ENCODE results near the gene RANBP9. TPM values are rescaled to one million over a fixed set of nuclear protein-coding genes. Genes with fewer than 3 reads are reported as not detected.

Gene RANBP9
- total and polyA plus RNA-seq, 2 of the 13 experiments (the other 11 are each of a cell fraction or from before 2014, with no cell fraction given), result 26.6 to 30.6 TPM

DNA sequence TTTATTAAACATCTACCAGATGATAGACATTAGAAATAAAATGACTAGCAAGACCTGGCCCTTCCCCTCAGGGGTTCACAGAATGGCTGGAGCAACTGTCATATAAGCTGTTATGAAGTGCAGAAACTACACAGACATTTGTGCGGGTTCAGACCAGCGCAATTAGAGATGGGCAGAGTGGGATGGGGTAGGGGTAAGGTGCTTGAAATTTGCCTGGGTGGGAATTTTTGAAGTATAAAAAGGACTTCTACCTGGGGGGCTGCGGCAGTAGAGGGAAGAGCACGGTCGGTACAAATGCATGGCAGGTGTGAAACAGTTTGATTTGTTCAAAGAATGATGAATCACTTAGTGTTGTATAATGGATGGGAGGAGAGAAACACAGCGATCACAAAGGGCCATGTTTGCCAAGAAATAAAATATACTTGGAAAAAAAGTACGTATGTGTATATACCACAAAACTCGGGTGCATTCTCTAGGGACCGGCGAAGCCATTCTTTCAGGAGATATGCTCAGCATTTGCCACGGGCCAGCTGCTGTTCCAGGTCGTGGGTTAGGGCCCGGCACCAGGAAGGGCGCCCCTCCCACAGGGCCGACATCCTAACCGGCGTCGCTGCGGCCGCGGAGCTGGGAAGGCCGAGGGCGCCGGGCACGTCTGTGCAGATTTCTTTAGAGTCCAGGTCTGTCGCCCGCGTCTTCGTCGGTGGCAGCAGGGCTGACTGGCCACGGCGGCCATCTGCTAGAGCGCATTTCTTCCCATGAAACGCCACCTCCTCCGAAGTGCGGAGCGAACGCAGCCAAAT is 97.3 kb downstream of the RANBP9 start (continued):
- no peak for TF ChIP-seq ZNF280D (CRISPR knock-in tag; IDR thresholded peaks at IDR 0.05)
- TF ChIP-seq KDM3A (CRISPR knock-in tag; IDR thresholded peaks at IDR 0.05; ENCODE audit: low read depth), result no peak
- TF ChIP-seq, protein P1, sequence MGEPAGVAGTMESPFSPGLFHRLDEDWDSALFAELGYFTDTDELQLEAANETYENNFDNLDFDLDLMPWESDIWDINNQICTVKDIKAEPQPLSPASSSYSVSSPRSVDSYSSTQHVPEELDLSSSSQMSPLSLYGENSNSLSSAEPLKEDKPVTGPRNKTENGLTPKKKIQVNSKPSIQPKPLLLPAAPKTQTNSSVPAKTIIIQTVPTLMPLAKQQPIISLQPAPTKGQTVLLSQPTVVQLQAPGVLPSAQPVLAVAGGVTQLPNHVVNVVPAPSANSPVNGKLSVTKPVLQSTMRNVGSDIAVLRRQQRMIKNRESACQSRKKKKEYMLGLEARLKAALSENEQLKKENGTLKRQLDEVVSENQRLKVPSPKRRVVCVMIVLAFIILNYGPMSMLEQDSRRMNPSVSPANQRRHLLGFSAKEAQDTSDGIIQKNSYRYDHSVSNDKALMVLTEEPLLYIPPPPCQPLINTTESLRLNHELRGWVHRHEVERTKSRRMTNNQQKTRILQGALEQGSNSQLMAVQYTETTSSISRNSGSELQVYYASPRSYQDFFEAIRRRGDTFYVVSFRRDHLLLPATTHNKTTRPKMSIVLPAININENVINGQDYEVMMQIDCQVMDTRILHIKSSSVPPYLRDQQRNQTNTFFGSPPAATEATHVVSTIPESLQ (CRISPR knock-in tag; conservative IDR thresholded peaks at IDR 0.05), result no peak
- no peak for TF ChIP-seq HOXA9 (CRISPR knock-in tag; IDR thresholded peaks at IDR 0.05; ENCODE audit: borderline replicate concordance)
- peak; percentile 47 for TF ChIP-seq ZNF264 (CRISPR knock-in tag; IDR thresholded peaks at IDR 0.05)
- TF ChIP-seq ZZZ3 (CRISPR knock-in tag; IDR thresholded peaks at IDR 0.05; ENCODE audit: borderline replicate concordance), result no peak
- TF ChIP-seq DDIT3 (CRISPR knock-in tag; IDR thresholded peaks at IDR 0.05), result no peak
- TF ChIP-seq ATF1 (CRISPR knock-in tag; IDR thresholded peaks at IDR 0.05), result no peak
- TF ChIP-seq HDAC1 (CRISPR knock-in tag; IDR thresholded peaks at IDR 0.05), result no peak
- no peak for TF ChIP-seq MZF1 (CRISPR knock-in tag; IDR thresholded peaks at IDR 0.05; ENCODE audit: borderline replicate concordance)
- no peak for TF ChIP-seq ZNF33A (CRISPR knock-in tag; IDR thresholded peaks at IDR 0.05; ENCODE audit: borderline replicate concordance)
- no peak for TF ChIP-seq ZNF331 (CRISPR knock-in tag; IDR thresholded peaks at IDR 0.05)
- no peak for TF ChIP-seq IRF2 (CRISPR knock-in tag; IDR thresholded peaks at IDR 0.05)
- TF ChIP-seq KLF9 (CRISPR knock-in tag; IDR thresholded peaks at IDR 0.05; ENCODE audit: low read depth), result no peak
- TF ChIP-seq, protein P2, sequence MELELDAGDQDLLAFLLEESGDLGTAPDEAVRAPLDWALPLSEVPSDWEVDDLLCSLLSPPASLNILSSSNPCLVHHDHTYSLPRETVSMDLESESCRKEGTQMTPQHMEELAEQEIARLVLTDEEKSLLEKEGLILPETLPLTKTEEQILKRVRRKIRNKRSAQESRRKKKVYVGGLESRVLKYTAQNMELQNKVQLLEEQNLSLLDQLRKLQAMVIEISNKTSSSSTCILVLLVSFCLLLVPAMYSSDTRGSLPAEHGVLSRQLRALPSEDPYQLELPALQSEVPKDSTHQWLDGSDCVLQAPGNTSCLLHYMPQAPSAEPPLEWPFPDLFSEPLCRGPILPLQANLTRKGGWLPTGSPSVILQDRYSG (CRISPR knock-in tag; IDR thresholded peaks at IDR 0.05), result no peak
- no peak for TF ChIP-seq MTA1 (CRISPR knock-in tag; IDR thresholded peaks at IDR 0.05; ENCODE audit: borderline replicate concordance)
- peak; percentile 23 for TF ChIP-seq STAG1 (CRISPR knock-in tag; IDR thresholded peaks at IDR 0.05)
- no peak for TF ChIP-seq SIN3A (IDR thresholded peaks at IDR 0.05; ENCODE audit: borderline replicate concordance, low read depth, low read length)
- no peak for TF ChIP-seq SRSF4 (IDR thresholded peaks at IDR 0.05; ENCODE audit: low read depth, low read length, poor library complexity, severe bottlenecking)
- TF ChIP-seq, protein P3, sequence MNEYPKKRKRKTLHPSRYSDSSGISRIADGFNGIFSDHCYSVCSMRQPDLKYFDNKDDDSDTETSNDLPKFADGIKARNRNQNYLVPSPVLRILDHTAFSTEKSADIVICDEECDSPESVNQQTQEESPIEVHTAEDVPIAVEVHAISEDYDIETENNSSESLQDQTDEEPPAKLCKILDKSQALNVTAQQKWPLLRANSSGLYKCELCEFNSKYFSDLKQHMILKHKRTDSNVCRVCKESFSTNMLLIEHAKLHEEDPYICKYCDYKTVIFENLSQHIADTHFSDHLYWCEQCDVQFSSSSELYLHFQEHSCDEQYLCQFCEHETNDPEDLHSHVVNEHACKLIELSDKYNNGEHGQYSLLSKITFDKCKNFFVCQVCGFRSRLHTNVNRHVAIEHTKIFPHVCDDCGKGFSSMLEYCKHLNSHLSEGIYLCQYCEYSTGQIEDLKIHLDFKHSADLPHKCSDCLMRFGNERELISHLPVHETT (CRISPR knock-in tag; conservative IDR thresholded peaks at IDR 0.05), result no peak
- TF ChIP-seq, protein P4, sequence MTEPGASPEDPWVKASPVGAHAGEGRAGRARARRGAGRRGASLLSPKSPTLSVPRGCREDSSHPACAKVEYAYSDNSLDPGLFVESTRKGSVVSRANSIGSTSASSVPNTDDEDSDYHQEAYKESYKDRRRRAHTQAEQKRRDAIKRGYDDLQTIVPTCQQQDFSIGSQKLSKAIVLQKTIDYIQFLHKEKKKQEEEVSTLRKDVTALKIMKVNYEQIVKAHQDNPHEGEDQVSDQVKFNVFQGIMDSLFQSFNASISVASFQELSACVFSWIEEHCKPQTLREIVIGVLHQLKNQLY (CRISPR knock-in tag; IDR thresholded peaks at IDR 0.05), result no peak
- no peak; the same call in 1 of the 2 replicates for TF ChIP-seq ZNF367 (CRISPR knock-in tag; IDR thresholded peaks at IDR 0.05; ENCODE audit: borderline replicate concordance)
